Glomerular endothelial cell (primary cell): Measurements from ENCODE around the gene NPPB. TPM values are rescaled to one million over a fixed set of nuclear protein-coding genes. Genes with fewer than 3 reads are reported as not detected.

ENCODE experiments used
- DNase-seq: peaks from one replicate; pipeline ENCODE4 v3.0.0-alpha.2; 2011; ENCODE audit warnings: low read depth, low spot score; ENCODE audit errors: extremely low read depth
- total RNA-seq: library from RNA; depleted of rRNA; stranded (reverse); fragments of >200 nt; gene quantifications from 2 replicates; pipeline ENCODE4 v1.2.3, GENCODE V29; 2015

The NPPB gene
- total RNA-seq, 1 donor from 2014 or later, result 1.5 TPM

GRCh38 chr1:11881749-11882441 is 23.1 kb upstream of the NPPB start:
- DNase-seq, result no peak

GRCh38 chr1:11880911-11881748 is 22.4 kb upstream of the NPPB start:
- no peak for DNase-seq

GRCh38 chr1:11880181-11880575 is 21.4 kb upstream of the NPPB start:
- no peak for DNase-seq

GRCh38 chr1:11879311-11880180 is 20.8 kb upstream of the NPPB start:
- no peak for DNase-seq

GRCh38 chr1:11878891-11879190 is 20.1 kb upstream of the NPPB start:
- no peak for DNase-seq

- no peak for DNase-seq
These were observed 19.5 kb upstream of the NPPB start for GRCh38 chr1:11878081-11878890.

- no peak for DNase-seq
These were observed 18.3 kb upstream of the NPPB start for GRCh38 chr1:11877074-11877473.

- DNase-seq, result no peak
These were observed 16.3 kb upstream of the NPPB start for GRCh38 chr1:11875094-11875493.

- DNase-seq, result no peak
These were observed 15.9 kb upstream of the NPPB start for GRCh38 chr1:11874624-11875023.

- no peak for DNase-seq
These were observed 15.5 kb upstream of the NPPB start for GRCh38 chr1:11874258-11874562.

GRCh38 chr1:11873395-11874257 is 14.9 kb upstream of the NPPB start:
- no peak for DNase-seq

- no peak for DNase-seq
These were observed 13.8 kb upstream of the NPPB start for GRCh38 chr1:11872545-11872944.

GRCh38 chr1:11869650-11870207 is 11.0 kb upstream of the NPPB start:
- no peak for DNase-seq

- DNase-seq, result no peak
These were observed 10.4 kb upstream of the NPPB start for GRCh38 chr1:11869104-11869503.

GRCh38 chr1:11868331-11868980 is 9.7 kb upstream of the NPPB start:
- DNase-seq, result no peak

GRCh38 chr1:11862890-11863289 is 4.1 kb upstream of the NPPB start:
- DNase-seq, result no peak

- DNase-seq, result no peak
These were observed 1.8 kb upstream of the NPPB start for GRCh38 chr1:11860587-11860986.

GRCh38 chr1:11860083-11860482 is 1.3 kb upstream of the NPPB start:
- DNase-seq, result no peak
